Measurements from ENCODE around the gene TBC1D24.
"Not testable (repeated sequence)": the region's sequence is repeated elsewhere in the genome, so short reads cannot be mapped to it uniquely, and the experiment has no call there.

DNA sequence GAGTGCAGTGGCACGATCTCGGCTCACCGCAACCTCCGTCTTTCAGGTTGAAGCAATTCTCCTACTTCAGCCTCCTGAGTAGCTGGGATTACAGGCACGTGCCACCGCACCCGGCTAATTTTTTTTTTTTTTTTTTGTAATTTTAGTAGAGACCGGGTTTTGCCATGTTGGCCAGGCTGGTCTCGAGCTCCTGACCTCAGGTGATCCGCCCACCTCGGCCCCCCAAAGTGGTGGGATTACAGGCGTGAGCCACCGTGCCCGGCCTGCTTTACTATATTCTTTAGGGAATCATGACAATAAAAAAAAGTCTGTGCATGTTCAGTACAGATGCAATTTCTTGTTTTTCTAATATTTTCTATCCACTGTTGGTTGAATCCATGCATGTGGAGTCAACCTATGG is 68.8 kb downstream of the TBC1D24 start:
- TF ChIP-seq POLR2A (conservative IDR thresholded peaks at IDR 0.05); FOS (IDR thresholded peaks at IDR 0.05; ENCODE audit: extremely low read depth, insufficient read length); SLC30A9 (CRISPR knock-in tag; IDR thresholded peaks at IDR 0.05); SP1 (CRISPR knock-in tag; IDR thresholded peaks at IDR 0.05); MYC (IDR thresholded peaks at IDR 0.05; ENCODE audit: low read depth, low read length); MYC (CRISPR knock-in tag; IDR thresholded peaks at IDR 0.05; ENCODE audit: borderline replicate concordance, low read depth); CBX3 (IDR thresholded peaks at IDR 0.05; ENCODE audit: borderline replicate concordance in 1 of 2, low read length in 2 of 2); YY1 (IDR thresholded peaks at IDR 0.05; ENCODE audit: borderline replicate concordance in 1 of 3, control insufficient read depth in 1 of 3, extremely low read depth in 1 of 3, insufficient read depth in 3 of 3, insufficient read length in 1 of 3, insufficient replicate concordance in 2 of 3, low read depth in 1 of 3, low read length in 2 of 3); GTF2F1 (IDR thresholded peaks at IDR 0.05; ENCODE audit: low read depth, low read length); ZBTB7A (IDR thresholded peaks at IDR 0.05; ENCODE audit: borderline replicate concordance, control insufficient read depth, low read depth, low read length); EZH2 (IDR thresholded peaks at IDR 0.05; ENCODE audit: borderline replicate concordance, low read depth, low read length); ZNF77 (CRISPR knock-in tag; IDR thresholded peaks at IDR 0.05); TEAD4 (IDR thresholded peaks at IDR 0.05; ENCODE audit: low read length); TEAD4 (CRISPR knock-in tag; IDR thresholded peaks at IDR 0.05; ENCODE audit: borderline replicate concordance): not testable (repeated sequence)
- TF ChIP-seq, protein P1, sequence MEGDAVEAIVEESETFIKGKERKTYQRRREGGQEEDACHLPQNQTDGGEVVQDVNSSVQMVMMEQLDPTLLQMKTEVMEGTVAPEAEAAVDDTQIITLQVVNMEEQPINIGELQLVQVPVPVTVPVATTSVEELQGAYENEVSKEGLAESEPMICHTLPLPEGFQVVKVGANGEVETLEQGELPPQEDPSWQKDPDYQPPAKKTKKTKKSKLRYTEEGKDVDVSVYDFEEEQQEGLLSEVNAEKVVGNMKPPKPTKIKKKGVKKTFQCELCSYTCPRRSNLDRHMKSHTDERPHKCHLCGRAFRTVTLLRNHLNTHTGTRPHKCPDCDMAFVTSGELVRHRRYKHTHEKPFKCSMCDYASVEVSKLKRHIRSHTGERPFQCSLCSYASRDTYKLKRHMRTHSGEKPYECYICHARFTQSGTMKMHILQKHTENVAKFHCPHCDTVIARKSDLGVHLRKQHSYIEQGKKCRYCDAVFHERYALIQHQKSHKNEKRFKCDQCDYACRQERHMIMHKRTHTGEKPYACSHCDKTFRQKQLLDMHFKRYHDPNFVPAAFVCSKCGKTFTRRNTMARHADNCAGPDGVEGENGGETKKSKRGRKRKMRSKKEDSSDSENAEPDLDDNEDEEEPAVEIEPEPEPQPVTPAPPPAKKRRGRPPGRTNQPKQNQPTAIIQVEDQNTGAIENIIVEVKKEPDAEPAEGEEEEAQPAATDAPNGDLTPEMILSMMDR (IDR thresholded peaks at IDR 0.05 in 2 of 3, conservative IDR thresholded peaks at IDR 0.05 in 1 of 3; ENCODE audit: insufficient read depth in 2 of 3, low read depth in 1 of 3, low read length in 3 of 3) = not testable (repeated sequence)
